CD4-positive, alpha-beta T cell (primary cell): Measurements from ENCODE around the gene WIPF1. TPM values are rescaled to one million over a fixed set of nuclear protein-coding genes. Genes with fewer than 3 reads are reported as not detected.

Experiments
- ATAC-seq: fragments of 200-7000 bp; cut with Tn5 transposase; one replicate; pipeline ENCODE4 v1.10.0; 2022; ENCODE audit warnings: mild to moderate bottlenecking; ENCODE audit not compliant: poor library complexity
- CTCF ChIA-PET: fragments of 350-600 bp; sonication (Branson Sonifier 250); formaldehyde crosslinking; loops from one replicate; lab custom pipeline; 2021; ENCODE audit warnings: antibody characterized with exemption, inconsistent platforms; lab: Charles Lee
- POLR2A ChIA-PET: fragments of 350-600 bp; sonication (Branson Sonifier 250); formaldehyde crosslinking; loops from one replicate; lab custom pipeline; 2021; ENCODE audit warnings: antibody characterized with exemption, inconsistent platforms; lab: Charles Lee
- DNase-seq, 14 experiments: peaks; one replicate each; pipeline ENCODE4 v3.0.0-alpha.2; 2013 to 2020; ENCODE audit warnings: mixed read lengths in 2 of 14
- H3K27ac ChIP-seq, 2 donors: one replicate each; pipeline versions ENCODE4 v1.5.1 to v1.7.0; 2013; ENCODE audit warnings: low read length in 2 of 2, low read depth in 1 of 2, mild to moderate bottlenecking in 1 of 2
- H3K27me3 ChIP-seq, 2 experiments: 1 replicate in 1 of 2; 2 replicates in 1 of 2; pipeline versions ENCODE4 v1.6.1 to v1.7.0; 2013; ENCODE audit warnings: low read length in 2 of 2, control low read depth in 1 of 2, mild to moderate bottlenecking in 1 of 2, moderate library complexity in 1 of 2; ENCODE audit not compliant: insufficient read depth in 2 of 2, control insufficient read depth in 1 of 2
- H3K36me3 ChIP-seq: one replicate; pipeline ENCODE4 v1.6.1; 2013; ENCODE audit warnings: low read length, control low read depth; ENCODE audit not compliant: insufficient read depth
- H3K4me1 ChIP-seq: one replicate; pipeline ENCODE4 v1.6.1; 2013; ENCODE audit warnings: low read length, control low read depth; ENCODE audit not compliant: insufficient read depth
- H3K4me3 ChIP-seq: one replicate; pipeline ENCODE4 v1.5.1; 2013; ENCODE audit warnings: mild to moderate bottlenecking, low read length, moderate library complexity
- H3K9me3 ChIP-seq, 2 experiments: 1 replicate in 1 of 2; 2 replicates in 1 of 2; pipeline versions ENCODE4 v1.6.1 to v1.7.0; 2013; ENCODE audit warnings: low read length in 2 of 2, mild to moderate bottlenecking in 2 of 2, control low read depth in 1 of 2, moderate library complexity in 1 of 2; ENCODE audit not compliant: control insufficient read depth in 1 of 2, insufficient read depth in 1 of 2
- H3K27ac Mint-ChIP-seq: one replicate; pipeline ENCODE4 v1.8.0; 2020; ENCODE audit warnings: mixed read lengths
- H3K27me3 Mint-ChIP-seq: one replicate; pipeline ENCODE4 v1.8.0; 2021; ENCODE audit warnings: mixed read lengths
- H3K36me3 Mint-ChIP-seq: one replicate; pipeline ENCODE4 v1.8.0; 2021; ENCODE audit warnings: low read depth, mixed read lengths
- H3K4me1 Mint-ChIP-seq: one replicate; pipeline ENCODE4 v1.8.0; 2021; ENCODE audit warnings: low read depth, mixed read lengths
- H3K4me3 Mint-ChIP-seq: one replicate; pipeline ENCODE4 v1.8.0; 2020; ENCODE audit warnings: mild to moderate bottlenecking, mixed read lengths
- H3K9me3 Mint-ChIP-seq: one replicate; pipeline ENCODE4 v1.8.0; 2020; ENCODE audit warnings: mixed read lengths
- CTCF ChIP-seq: fragments of 200-600 bp; IDR thresholded peaks from one replicate; pipeline ENCODE4 v1.8.0; 2022; ENCODE audit warnings: antibody characterized with exemption, mild to moderate bottlenecking
- intact Hi-C, 2 experiments: fragments of 100-400 bp; cut with DNase I in 1 of 2; cut with micrococcal nuclease in 1 of 2; formaldehyde crosslinking; loops; one replicate each; pipeline versions ENCODE4 v1.15.1 to v1.9.0; 2023 to 2025; cut with DNase I, micrococcal nuclease
- total RNA-seq, 174 experiments: library from RNA in 2 of 174; stranded (reverse) in 2 of 174; gene quantifications; one replicate each; pipeline ENCODE4 v1.2.3 and lab custom pipeline; 2021 to 2026

Gene WIPF1
- total RNA-seq, 2 experiments from 2014 or later, result 237 to 264 TPM

GRCh38 chr2:174566871-174567270 lies 30.7 kb downstream of the WIPF1 start:
- POLR2A ChIA-PET, result no interaction called here
- CTCF ChIA-PET, result interaction anchor here (0.6 to 1.5 kb wide), 3 partner anchors 104 to 133 kb away, joined by 3 to 4 read pairs (median 3); no protein-coding TSS in a partner anchor
- no peaks in the 10 kb centered on the region for H3K27me3 Mint-ChIP-seq
- DNase-seq (no peak), ATAC-seq (no peak)
- no peak overlapping the region for H3K4me3 ChIP-seq
- no peak overlapping the region for H3K4me3 Mint-ChIP-seq
- H3K36me3 ChIP-seq, result peaks cover 99% of the 10 kb centered on the region
- no peaks in the 10 kb centered on the region for H3K27me3 ChIP-seq
- TF ChIP-seq CTCF, result no peak
- peaks cover 98% of the 10 kb centered on the region for H3K36me3 Mint-ChIP-seq
- peaks cover 42% of the 10 kb centered on the region for H3K4me1 Mint-ChIP-seq
- H3K9me3 ChIP-seq, result no peaks in the 10 kb centered on the region
- H3K27ac ChIP-seq, result peak overlapping the region in 1 of 2 donors; percentile 10
- peak overlapping the region; percentile 65 for H3K27ac Mint-ChIP-seq
- intact Hi-C loops, result no loop called here
- peaks cover 4% of the 10 kb centered on the region for H3K4me1 ChIP-seq
- no peaks in the 10 kb centered on the region for H3K9me3 Mint-ChIP-seq

- H3K36me3 ChIP-seq, result peaks cover 98% of the 10 kb centered on the region
- DNase-seq (no peak), ATAC-seq (no peak)
- peak overlapping the region in 1 of 2 donors; percentile 30 for H3K27ac ChIP-seq
- POLR2A ChIA-PET, result interaction anchor here (0.6 to 1.9 kb wide), 3 partner anchors 9 to 76 kb away, joined by 3 to 4 read pairs (median 4); partner anchors contain the start of gene GPR155
- H3K27ac Mint-ChIP-seq, result peak overlapping the region; percentile 61
- H3K36me3 Mint-ChIP-seq, result peaks cover 94% of the 10 kb centered on the region
- no peaks in the 10 kb centered on the region for H3K27me3 ChIP-seq
- peaks cover 17% of the 10 kb centered on the region for H3K4me1 Mint-ChIP-seq
- H3K9me3 ChIP-seq, result no peaks in the 10 kb centered on the region
- no peak for TF ChIP-seq CTCF
- no peaks in the 10 kb centered on the region for H3K9me3 Mint-ChIP-seq
- H3K4me3 Mint-ChIP-seq, result no peak overlapping the region
- H3K27me3 Mint-ChIP-seq, result no peaks in the 10 kb centered on the region
- H3K4me3 ChIP-seq, result no peak overlapping the region
- no peaks in the 10 kb centered on the region for H3K4me1 ChIP-seq
- CTCF ChIA-PET, result no interaction called here
- intact Hi-C loops, result no loop called here
These were observed 33.9 kb downstream of the WIPF1 start for GRCh38 chr2:174563530-174564282.

DNA sequence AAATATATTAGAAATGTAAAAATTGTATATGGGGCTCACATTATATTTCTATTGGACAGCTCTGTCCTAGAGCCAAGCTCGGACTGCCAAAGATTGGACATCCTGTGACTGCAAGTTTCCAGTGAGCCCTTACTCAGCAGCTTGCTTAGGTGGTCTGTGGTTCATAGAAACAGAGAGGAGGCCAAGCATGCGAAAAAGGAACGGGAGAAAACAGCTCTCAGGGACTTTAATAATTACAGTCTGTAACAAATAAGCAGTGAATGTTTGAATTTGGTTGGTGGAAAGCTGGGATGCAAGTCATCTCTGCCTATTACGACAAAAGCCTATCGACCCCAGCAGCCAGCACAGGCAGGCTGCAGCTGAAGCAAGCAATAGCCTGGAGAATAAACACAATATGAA lies 35.6 kb downstream of the WIPF1 start:
- Histone ChIP-seq H3K4me1 (no peaks in the 10 kb centered on the region), H3K27me3 (no peaks in the 10 kb centered on the region), H3K9me3 (no peaks in the 10 kb centered on the region), H3K4me3 (no peak overlapping the region), H3K27ac (no peak overlapping the region), H3K36me3 (peaks cover 91% of the 10 kb centered on the region)
- intact Hi-C loops, result no loop called here
- H3K36me3 Mint-ChIP-seq, result peaks cover 90% of the 10 kb centered on the region
- no peaks in the 10 kb centered on the region for H3K9me3 Mint-ChIP-seq
- TF ChIP-seq CTCF, result no peak
- peaks cover 5% of the 10 kb centered on the region for H3K4me1 Mint-ChIP-seq
- no peak overlapping the region for H3K27ac Mint-ChIP-seq
- ChIA-PET CTCF (interaction anchor here (0.7 kb wide), 1 partner anchor 12 kb away, joined by 3 read pairs; no protein-coding TSS in a partner anchor), POLR2A (interaction anchor here (0.8 to 1.9 kb wide), 5 partner anchors 12 to 75 kb away, joined by 3 to 4 read pairs (median 3); partner anchors contain the start of gene GPR155)
- ATAC-seq (no peak), DNase-seq (no peak)
- H3K4me3 Mint-ChIP-seq, result no peak overlapping the region
- H3K27me3 Mint-ChIP-seq, result no peaks in the 10 kb centered on the region
